ENCODE data around the gene ZNF787. TPM values are rescaled to one million over a fixed set of nuclear protein-coding genes. Genes with fewer than 3 reads are reported as not detected.

The ZNF787 gene
- polyA plus RNA-seq, 2 of the 4 experiments (the other 2 are of a cell fraction) = 12.5 to 35.1 TPM

DNA sequence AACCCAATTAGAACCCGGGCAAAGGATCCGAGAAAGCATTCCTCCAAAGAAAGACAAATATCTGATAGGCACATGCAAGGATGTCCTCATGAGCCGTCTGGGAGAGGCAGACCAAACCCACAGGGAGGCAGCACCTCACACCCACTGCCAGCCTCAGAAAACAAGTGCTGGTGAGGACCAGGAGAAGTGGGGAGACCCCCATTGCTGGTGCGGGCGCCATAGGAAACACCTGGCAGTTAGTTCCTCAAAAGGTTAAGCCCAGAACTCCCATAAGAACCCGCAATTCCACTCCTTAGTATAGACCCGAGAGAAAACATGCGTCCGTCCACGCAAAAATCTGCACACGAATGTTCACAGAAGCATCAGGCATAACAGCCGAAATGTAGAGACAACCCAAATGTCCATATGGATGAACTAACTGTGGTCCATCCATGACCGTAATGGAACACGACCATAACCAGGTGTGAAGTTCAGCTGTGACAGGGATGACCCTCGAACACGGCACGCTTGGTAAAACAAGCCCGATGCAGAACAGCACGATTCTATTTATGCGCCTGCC is 7.9 kb downstream of the ZNF787 start:
- ATAC-seq (no peak), DNase-seq (ENCODE audit: low read depth in 1 of 2, low spot score in 1 of 2) (no peak), FAIRE-seq (no peak)
- Histone ChIP-seq H3K4me1 (peaks cover 18% of the 10 kb centered on the region; the same call in 2 of the 3 replicates), H3K9me3 (no peaks in the 10 kb centered on the region), H3K4me2 (no peak overlapping the region), H3K27ac (no peak overlapping the region), H3K4me3 (no peak overlapping the region)
- POLR2A ChIA-PET = no interaction called here
- WGBS (ENCODE audit: missing lambda C conversion rate) = 86% methylated on average over 20 of the region's 20 CpGs
- TF ChIP-seq JUN (IDR thresholded peaks at IDR 0.05) (no peak), HOXB13 (CRISPR knock-in tag; IDR thresholded peaks at IDR 0.05; ENCODE audit: low read depth) (no peak), FOSB (CRISPR knock-in tag; IDR thresholded peaks at IDR 0.05) (no peak), HOXA7 (CRISPR knock-in tag; IDR thresholded peaks at IDR 0.05) (no peak), KDM5A (IDR thresholded peaks at IDR 0.05) (no peak), NFE2L2 (conservative IDR thresholded peaks at IDR 0.05; ENCODE audit: low read length) (no peak), POLR2AphosphoS2 (conservative IDR thresholded peaks at IDR 0.05; ENCODE audit: low read length) (no peak; the same call in 1 of the 2 replicates), CHD4 (IDR thresholded peaks at IDR 0.05; ENCODE audit: borderline replicate concordance) (no peak), BHLHE40 (IDR thresholded peaks at IDR 0.05; ENCODE audit: low read depth, low read length) (no peak), SMC3 (IDR thresholded peaks at IDR 0.05) (no peak)
- TF ChIP-seq, protein P1, sequence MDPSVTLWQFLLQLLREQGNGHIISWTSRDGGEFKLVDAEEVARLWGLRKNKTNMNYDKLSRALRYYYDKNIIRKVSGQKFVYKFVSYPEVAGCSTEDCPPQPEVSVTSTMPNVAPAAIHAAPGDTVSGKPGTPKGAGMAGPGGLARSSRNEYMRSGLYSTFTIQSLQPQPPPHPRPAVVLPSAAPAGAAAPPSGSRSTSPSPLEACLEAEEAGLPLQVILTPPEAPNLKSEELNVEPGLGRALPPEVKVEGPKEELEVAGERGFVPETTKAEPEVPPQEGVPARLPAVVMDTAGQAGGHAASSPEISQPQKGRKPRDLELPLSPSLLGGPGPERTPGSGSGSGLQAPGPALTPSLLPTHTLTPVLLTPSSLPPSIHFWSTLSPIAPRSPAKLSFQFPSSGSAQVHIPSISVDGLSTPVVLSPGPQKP (IDR thresholded peaks at IDR 0.05; ENCODE audit: low read depth, low read length) = no peak
- TF ChIP-seq, protein P2, sequence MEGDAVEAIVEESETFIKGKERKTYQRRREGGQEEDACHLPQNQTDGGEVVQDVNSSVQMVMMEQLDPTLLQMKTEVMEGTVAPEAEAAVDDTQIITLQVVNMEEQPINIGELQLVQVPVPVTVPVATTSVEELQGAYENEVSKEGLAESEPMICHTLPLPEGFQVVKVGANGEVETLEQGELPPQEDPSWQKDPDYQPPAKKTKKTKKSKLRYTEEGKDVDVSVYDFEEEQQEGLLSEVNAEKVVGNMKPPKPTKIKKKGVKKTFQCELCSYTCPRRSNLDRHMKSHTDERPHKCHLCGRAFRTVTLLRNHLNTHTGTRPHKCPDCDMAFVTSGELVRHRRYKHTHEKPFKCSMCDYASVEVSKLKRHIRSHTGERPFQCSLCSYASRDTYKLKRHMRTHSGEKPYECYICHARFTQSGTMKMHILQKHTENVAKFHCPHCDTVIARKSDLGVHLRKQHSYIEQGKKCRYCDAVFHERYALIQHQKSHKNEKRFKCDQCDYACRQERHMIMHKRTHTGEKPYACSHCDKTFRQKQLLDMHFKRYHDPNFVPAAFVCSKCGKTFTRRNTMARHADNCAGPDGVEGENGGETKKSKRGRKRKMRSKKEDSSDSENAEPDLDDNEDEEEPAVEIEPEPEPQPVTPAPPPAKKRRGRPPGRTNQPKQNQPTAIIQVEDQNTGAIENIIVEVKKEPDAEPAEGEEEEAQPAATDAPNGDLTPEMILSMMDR (IDR thresholded peaks at IDR 0.05) = no peak
- CTCF ChIA-PET = interaction anchor here (1.5 kb wide), 1 partner anchor 8 kb away, joined by 4 read pairs; no protein-coding TSS in a partner anchor

DNA sequence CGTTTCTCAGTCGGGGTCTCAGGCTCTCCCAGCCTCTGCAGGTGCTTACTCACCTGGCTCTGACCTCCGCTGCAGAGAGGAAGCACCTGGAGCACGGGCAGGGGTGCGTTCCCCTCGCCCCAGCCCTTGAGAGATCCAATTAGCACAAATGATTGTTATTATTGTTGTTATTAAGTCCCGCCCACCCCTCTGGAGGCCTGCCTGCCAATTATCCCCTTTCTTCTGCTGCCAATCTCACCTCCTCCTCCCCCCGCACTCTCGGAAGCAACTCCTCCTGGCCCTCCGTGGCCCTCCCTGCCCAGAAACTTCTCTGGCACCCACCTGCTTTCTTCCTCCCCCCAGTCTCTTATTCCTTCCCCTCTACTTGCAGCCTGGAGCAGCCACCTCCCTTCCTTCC is 8.8 kb downstream of the ZNF787 start:
- CTCF ChIA-PET = interaction anchor here (1.1 kb wide), 1 partner anchor 46 kb away, joined by 3 read pairs; no protein-coding TSS in a partner anchor
- peaks cover 18% of the 10 kb centered on the region; the same call in 2 of the 3 replicates for H3K4me1 ChIP-seq
- H3K9me3 ChIP-seq = no peaks in the 10 kb centered on the region
- DNase-seq (ENCODE audit: low read depth in 1 of 2, low spot score in 1 of 2) (no peak), FAIRE-seq (no peak), ATAC-seq (no peak)
- POLR2A ChIA-PET = interaction anchor here (2.5 kb wide), 1 partner anchor 9 kb away, joined by 11 read pairs; the partner anchor contains the start of gene ZNF787
- no peak overlapping the region for H3K27ac ChIP-seq
- TF ChIP-seq JUN (IDR thresholded peaks at IDR 0.05) (no peak), CHD2 (IDR thresholded peaks at IDR 0.05; ENCODE audit: low read length, partially characterized antibody) (no peak), EP300 (IDR thresholded peaks at IDR 0.05) (no peak), ZSCAN20 (CRISPR knock-in tag; IDR thresholded peaks at IDR 0.05) (no peak), CBX8 (IDR thresholded peaks at IDR 0.05) (no peak), EHMT2 (IDR thresholded peaks at IDR 0.05; ENCODE audit: low read depth) (no peak), KDM5A (IDR thresholded peaks at IDR 0.05) (no peak), USF2 (IDR thresholded peaks at IDR 0.05) (no peak), CEBPB (IDR thresholded peaks at IDR 0.05) (no peak), BCL3 (IDR thresholded peaks at IDR 0.05) (no peak), POLR2A (IDR thresholded peaks at IDR 0.05; ENCODE audit: low read length) (no peak), MAFK (IDR thresholded peaks at IDR 0.05; ENCODE audit: partially characterized antibody) (no peak)
- TF ChIP-seq, protein P3, sequence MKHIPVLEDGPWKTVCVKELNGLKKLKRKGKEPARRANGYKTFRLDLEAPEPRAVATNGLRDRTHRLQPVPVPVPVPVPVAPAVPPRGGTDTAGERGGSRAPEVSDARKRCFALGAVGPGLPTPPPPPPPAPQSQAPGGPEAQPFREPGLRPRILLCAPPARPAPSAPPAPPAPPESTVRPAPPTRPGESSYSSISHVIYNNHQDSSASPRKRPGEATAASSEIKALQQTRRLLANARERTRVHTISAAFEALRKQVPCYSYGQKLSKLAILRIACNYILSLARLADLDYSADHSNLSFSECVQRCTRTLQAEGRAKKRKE (CRISPR knock-in tag; IDR thresholded peaks at IDR 0.05; ENCODE audit: low read depth) = no peak
- 93% methylated on average over 10 of the region's 10 CpGs for WGBS (ENCODE audit: missing lambda C conversion rate)
- H3K4me2 ChIP-seq = no peak overlapping the region
- H3K4me3 ChIP-seq = no peak overlapping the region

Data from A549 (cell line).